A673 (cell line): ENCODE data around the gene HSPD1. TPM values are rescaled to one million over a fixed set of nuclear protein-coding genes. Genes with fewer than 3 reads are reported as not detected.

Experiments used
- BruUV-seq: library from RNA; stranded (reverse); fragments of 400-500 nt; replicated peaks from 2 replicates; lab custom pipeline; 2021; lab: Mats Ljungman, UMichigan
- CTCF ChIA-PET: fragments of 300-600 bp; sonication (Branson Sonifier 250); formaldehyde crosslinking; loops from one replicate; lab custom pipeline; 2022; ENCODE audit warnings: antibody characterized with exemption; lab: Charles Lee
- POLR2A ChIA-PET: fragments of 300-600 bp; sonication (Branson Sonifier 250); formaldehyde crosslinking; loops from one replicate; lab custom pipeline; 2022; ENCODE audit warnings: antibody characterized with exemption; ENCODE audit not compliant: low non-redundant PET; lab: Charles Lee
- DNase-seq: peaks from one replicate; pipeline ENCODE4 v3.0.0-alpha.2; 2015; ENCODE audit warnings: low spot score
- H3K27ac ChIP-seq: fragments of 200-600 bp; sonication (generic); 2 replicates; pipeline ENCODE4 v1.5.1; 2016; ENCODE audit warnings: mixed run types, low read depth, mild to moderate bottlenecking, mixed read lengths, antibody characterized with exemption, low read length; ENCODE audit not compliant: poor library complexity, severe bottlenecking
- H3K27me3 ChIP-seq: fragments of 200-600 bp; sonication (generic); replicated peaks from 2 replicates; pipeline ENCODE4 v1.6.1; 2017; ENCODE audit warnings: mixed run types, low read depth, mild to moderate bottlenecking, mixed read lengths, antibody characterized with exemption, low read length; ENCODE audit not compliant: insufficient read depth, poor library complexity
- H3K36me3 ChIP-seq: fragments of 200-600 bp; sonication (generic); 2 replicates; pipeline ENCODE4 v1.6.1; 2016; ENCODE audit warnings: mixed run types, mild to moderate bottlenecking, mixed read lengths, antibody characterized with exemption, low read length; ENCODE audit not compliant: insufficient read depth, poor library complexity, severe bottlenecking
- H3K4me1 ChIP-seq: fragments of 200-600 bp; sonication (generic); 2 replicates; pipeline ENCODE4 v1.6.1; 2017; ENCODE audit warnings: mixed run types, mild to moderate bottlenecking, mixed read lengths, antibody characterized with exemption, low read length; ENCODE audit not compliant: insufficient read depth, poor library complexity, severe bottlenecking
- H3K4me3 ChIP-seq: fragments of 200-600 bp; sonication (generic); 2 replicates; pipeline ENCODE4 v1.5.1; 2016; ENCODE audit warnings: low read depth, mixed run types, mild to moderate bottlenecking, mixed read lengths, low read length; ENCODE audit not compliant: poor library complexity, severe bottlenecking
- H3K9me3 ChIP-seq: fragments of 200-600 bp; sonication (generic); 2 replicates; pipeline ENCODE4 v1.6.1; 2016; ENCODE audit warnings: mixed run types, low read depth, mild to moderate bottlenecking, mixed read lengths, antibody characterized with exemption, low read length; ENCODE audit not compliant: poor library complexity, severe bottlenecking
- EZH2 ChIP-seq: fragments of 200-600 bp; sonication (generic); IDR thresholded peaks from 2 replicates; pipeline ENCODE4 v1.6.1; 2017; ENCODE audit warnings: borderline replicate concordance, low read depth, mild to moderate bottlenecking, mixed read lengths, antibody characterized with exemption, low read length; ENCODE audit not compliant: poor library complexity, severe bottlenecking
- intact Hi-C: fragments of 100-400 bp; cut with micrococcal nuclease; formaldehyde crosslinking; loops from one replicate; pipeline ENCODE4 v1.10.0; 2022; ENCODE audit not compliant: unreplicated experiment
- total RNA-seq: library from RNA; stranded (reverse); gene quantifications from 2 replicates; pipeline ENCODE4 v1.2.3, GENCODE V29; 2021
- TF ChIP-seq, protein P1 (sequence below): fragments of 300-800, 200-600 bp; sonication (generic); conservative IDR thresholded peaks from 2 replicates; pipeline ENCODE4 v1.5.1; 2017; ENCODE audit warnings: low read depth, mild to moderate bottlenecking, antibody characterized with exemption, low read length, moderate library complexity, mixed read lengths

The HSPD1 gene
- total RNA-seq, 1 experiment from 2014 or later = 812 TPM

DNA sequence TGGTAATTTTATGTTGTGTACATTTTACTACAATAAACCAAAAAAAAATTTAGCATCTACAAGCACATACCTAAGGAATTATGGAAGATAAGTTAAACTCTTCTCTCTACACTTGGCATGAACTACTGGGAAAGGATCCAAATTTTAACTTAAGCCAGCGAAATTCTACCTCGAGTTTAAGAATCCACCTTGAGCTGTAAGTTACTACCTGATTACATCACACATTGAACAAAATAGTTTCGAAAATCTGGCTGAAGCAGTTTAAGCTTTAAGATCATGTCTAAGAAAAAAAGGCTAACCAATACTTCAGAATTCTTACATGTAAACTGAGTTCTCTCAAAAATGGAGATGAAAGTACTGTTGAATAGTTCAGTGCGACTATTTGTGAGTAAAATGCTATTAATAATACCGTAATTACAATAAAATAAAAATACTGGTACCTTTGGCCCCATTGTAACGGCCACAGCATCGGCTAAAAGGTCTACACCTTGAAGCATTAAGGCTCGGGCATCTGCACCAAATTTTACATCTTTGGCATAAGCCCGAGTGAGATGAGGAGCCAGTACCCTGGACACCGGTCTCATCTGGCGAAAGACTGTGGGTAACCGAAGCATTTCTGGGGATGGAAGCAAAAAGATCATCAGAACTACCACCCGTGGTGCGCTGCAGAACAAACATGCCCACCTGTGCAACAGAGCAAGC, 1.3 kb downstream of the HSPD1 start:
- Histone ChIP-seq H3K27ac (peak overlapping the region; percentile 97), H3K27me3 (no peaks in the 10 kb centered on the region), H3K4me3 (peak overlapping the region; percentile 89), H3K4me1 (peaks cover 44% of the 10 kb centered on the region), H3K9me3 (no peaks in the 10 kb centered on the region), H3K36me3 (peaks cover 77% of the 10 kb centered on the region)
- TF ChIP-seq, protein P1, sequence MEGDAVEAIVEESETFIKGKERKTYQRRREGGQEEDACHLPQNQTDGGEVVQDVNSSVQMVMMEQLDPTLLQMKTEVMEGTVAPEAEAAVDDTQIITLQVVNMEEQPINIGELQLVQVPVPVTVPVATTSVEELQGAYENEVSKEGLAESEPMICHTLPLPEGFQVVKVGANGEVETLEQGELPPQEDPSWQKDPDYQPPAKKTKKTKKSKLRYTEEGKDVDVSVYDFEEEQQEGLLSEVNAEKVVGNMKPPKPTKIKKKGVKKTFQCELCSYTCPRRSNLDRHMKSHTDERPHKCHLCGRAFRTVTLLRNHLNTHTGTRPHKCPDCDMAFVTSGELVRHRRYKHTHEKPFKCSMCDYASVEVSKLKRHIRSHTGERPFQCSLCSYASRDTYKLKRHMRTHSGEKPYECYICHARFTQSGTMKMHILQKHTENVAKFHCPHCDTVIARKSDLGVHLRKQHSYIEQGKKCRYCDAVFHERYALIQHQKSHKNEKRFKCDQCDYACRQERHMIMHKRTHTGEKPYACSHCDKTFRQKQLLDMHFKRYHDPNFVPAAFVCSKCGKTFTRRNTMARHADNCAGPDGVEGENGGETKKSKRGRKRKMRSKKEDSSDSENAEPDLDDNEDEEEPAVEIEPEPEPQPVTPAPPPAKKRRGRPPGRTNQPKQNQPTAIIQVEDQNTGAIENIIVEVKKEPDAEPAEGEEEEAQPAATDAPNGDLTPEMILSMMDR = no peak
- TF ChIP-seq EZH2 = no peak
- POLR2A ChIA-PET = interaction anchor here (0.6 kb wide), 1 partner anchor 1872 kb away, joined by 3 read pairs; no protein-coding TSS in a partner anchor
- no TSS peak for BruUV-seq
- no peak for DNase-seq
- intact Hi-C loops = loop anchor here (5.0 kb wide), 1 partner anchor 91 kb away; no protein-coding TSS in a partner anchor
- CTCF ChIA-PET = no interaction called here

DNA sequence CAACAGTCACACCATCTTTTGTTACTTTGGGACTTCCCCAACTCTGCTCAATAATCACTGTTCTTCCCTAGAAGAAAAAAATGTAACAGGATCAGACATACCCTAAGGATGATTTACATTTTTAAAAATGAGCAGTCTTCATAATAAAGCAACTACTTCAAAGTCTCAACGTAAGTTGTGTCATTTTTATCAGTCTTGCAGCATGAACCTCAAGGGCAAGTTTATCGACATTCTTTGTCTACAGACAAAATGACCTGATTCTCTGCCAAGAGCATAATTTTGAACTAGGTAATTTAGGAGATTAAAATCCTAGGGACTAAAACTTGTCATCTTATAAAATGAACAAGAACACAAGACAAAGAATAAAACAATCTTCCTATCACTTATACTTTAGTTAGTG, 2.3 kb downstream of the HSPD1 start:
- no peak for TF ChIP-seq EZH2
- TF ChIP-seq, protein P1 = no peak
- BruUV-seq = no TSS peak
- Histone ChIP-seq H3K27ac (peak overlapping the region; percentile 46), H3K9me3 (no peaks in the 10 kb centered on the region), H3K4me1 (peaks cover 38% of the 10 kb centered on the region), H3K4me3 (peak overlapping the region; percentile 89), H3K27me3 (no peaks in the 10 kb centered on the region), H3K36me3 (peaks cover 77% of the 10 kb centered on the region)
- intact Hi-C loops = loop anchor here (5.0 kb wide), 1 partner anchor 90 kb away; no protein-coding TSS in a partner anchor
- ChIA-PET POLR2A (no interaction called here), CTCF (no interaction called here)
- DNase-seq = no peak

DNA sequence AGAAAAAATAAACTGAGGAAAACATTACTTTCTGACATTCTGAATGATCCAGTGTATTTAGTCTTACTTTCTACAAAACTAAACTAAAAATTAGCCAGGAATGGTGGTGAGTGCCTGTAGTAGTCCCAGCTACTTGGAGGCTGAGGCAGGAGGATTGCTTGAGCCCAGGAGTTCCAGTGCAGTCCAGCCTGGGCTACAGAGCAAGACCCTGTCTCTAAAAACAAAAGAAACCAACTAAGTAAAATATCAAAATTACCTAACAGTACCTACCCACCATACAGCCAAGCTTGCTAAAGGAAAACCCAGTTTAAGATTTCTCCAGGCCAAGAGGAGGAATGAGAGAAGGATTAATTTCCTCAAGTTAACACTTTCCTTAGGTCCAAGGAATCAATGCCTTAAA, 2.9 kb downstream of the HSPD1 start:
- no peak for TF ChIP-seq EZH2
- TF ChIP-seq, protein P1 = no peak
- peaks cover 77% of the 10 kb centered on the region for H3K36me3 ChIP-seq
- peak overlapping the region; percentile 89 for H3K4me3 ChIP-seq
- intact Hi-C loops = loop anchor here (5.0 kb wide), 1 partner anchor 89 kb away; no protein-coding TSS in a partner anchor
- peak overlapping the region; percentile 46 for H3K27ac ChIP-seq
- POLR2A ChIA-PET = interaction anchor here (0.6 kb wide), 1 partner anchor 54 kb away, joined by 6 read pairs; no protein-coding TSS in a partner anchor
- no peaks in the 10 kb centered on the region for H3K27me3 ChIP-seq
- DNase-seq = no peak
- CTCF ChIA-PET = no interaction called here
- no peaks in the 10 kb centered on the region for H3K9me3 ChIP-seq
- H3K4me1 ChIP-seq = peaks cover 32% of the 10 kb centered on the region
- BruUV-seq = no TSS peak
